Adipocyte (in vitro differentiated cells): ENCODE measurements around the gene SNPH.
"Not testable (repeated sequence)": the region's sequence is repeated elsewhere in the genome, so short reads cannot be mapped to it uniquely, and the experiment has no call there.

Experiments used
- DNase-seq: peaks from one replicate; pipeline ENCODE4 v3.0.0-alpha.2; 2015; ENCODE audit warnings: low read depth
- H3K27me3 ChIP-seq: replicated peaks from 2 replicates; pipeline ENCODE4 v1.7.0; 2013; ENCODE audit warnings: mild to moderate bottlenecking, low read length, moderate library complexity; ENCODE audit not compliant: control insufficient read depth, insufficient read depth
- H3K36me3 ChIP-seq: 2 replicates; pipeline ENCODE4 v1.7.0; 2013; ENCODE audit warnings: low read length, mild to moderate bottlenecking, moderate library complexity; ENCODE audit not compliant: control insufficient read depth, insufficient read depth, severe bottlenecking
- H3K4me1 ChIP-seq: 2 replicates; pipeline ENCODE4 v1.7.0; 2013; ENCODE audit warnings: mild to moderate bottlenecking, low read length, moderate library complexity; ENCODE audit not compliant: control insufficient read depth, insufficient read depth
- H3K4me3 ChIP-seq: 2 replicates; pipeline ENCODE4 v1.7.0; 2013; ENCODE audit warnings: mild to moderate bottlenecking, low read length, moderate library complexity
- H3K9ac ChIP-seq: 2 replicates; pipeline ENCODE4 v1.7.0; 2013; ENCODE audit warnings: mild to moderate bottlenecking, low read length, moderate library complexity
- H3K9me3 ChIP-seq: 2 replicates; pipeline ENCODE4 v1.7.0; 2013; ENCODE audit warnings: mild to moderate bottlenecking, low read length, moderate library complexity; ENCODE audit not compliant: control insufficient read depth

Gene SNPH, protein sequence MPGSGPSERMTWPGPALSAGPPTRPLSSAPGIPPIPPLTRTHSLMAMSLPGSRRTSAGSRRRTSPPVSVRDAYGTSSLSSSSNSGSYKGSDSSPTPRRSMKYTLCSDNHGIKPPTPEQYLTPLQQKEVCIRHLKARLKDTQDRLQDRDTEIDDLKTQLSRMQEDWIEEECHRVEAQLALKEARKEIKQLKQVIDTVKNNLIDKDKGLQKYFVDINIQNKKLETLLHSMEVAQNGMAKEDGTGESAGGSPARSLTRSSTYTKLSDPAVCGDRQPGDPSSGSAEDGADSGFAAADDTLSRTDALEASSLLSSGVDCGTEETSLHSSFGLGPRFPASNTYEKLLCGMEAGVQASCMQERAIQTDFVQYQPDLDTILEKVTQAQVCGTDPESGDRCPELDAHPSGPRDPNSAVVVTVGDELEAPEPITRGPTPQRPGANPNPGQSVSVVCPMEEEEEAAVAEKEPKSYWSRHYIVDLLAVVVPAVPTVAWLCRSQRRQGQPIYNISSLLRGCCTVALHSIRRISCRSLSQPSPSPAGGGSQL

DNA sequence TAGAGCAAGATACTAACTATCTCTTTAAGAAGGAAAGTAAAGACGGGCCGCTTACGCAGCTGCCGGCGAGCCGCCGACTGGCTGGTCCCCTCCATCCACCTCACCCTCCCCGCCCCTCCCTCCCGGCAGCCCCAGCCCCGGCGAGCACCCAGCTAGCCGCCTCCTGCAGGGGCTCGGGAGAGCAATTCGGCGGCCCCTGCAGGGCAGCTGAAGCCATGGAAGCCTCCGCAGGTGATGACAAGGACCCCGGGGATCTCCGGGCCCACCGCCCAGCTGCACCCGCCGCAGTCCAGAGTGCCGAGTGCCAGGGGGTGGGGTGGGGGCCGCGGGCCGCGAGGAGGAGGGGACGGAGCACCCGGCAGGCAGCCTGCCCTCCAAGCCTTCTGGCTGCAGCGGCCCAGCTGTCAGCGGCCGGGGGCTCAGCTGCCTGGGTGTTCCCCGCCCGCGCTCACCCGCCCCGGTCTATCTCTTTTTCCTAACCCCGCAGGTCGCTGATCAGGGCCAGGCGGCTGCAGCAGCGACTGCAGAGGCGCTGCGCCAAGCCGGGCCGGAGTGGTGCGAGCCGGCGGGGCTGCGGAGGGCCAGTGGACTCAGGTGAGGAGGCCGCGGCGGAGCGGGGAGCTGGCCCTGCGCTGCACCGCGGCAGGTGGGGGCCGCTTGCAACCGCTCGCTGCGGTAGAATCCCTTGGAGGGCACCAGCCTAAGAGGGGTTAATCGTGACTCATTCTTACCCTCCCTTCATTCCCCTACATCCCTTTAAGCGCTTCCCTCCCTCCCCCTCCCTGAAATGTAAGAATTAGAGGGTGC, at the start of gene SNPH:
SNPH (plus strand) TSS at position 128 of the 807 bp plus-strand sequence. CDS start 29,946 bp downstream, outside the sequence.
- H3K9me3 ChIP-seq = no peaks in the 10 kb centered on the region
- no peaks in the 10 kb centered on the region for H3K36me3 ChIP-seq
- peak; percentile 89 for DNase-seq
- H3K4me1 ChIP-seq = peaks cover 13% of the 10 kb centered on the region
- H3K9ac ChIP-seq = peak within 1 kb of the TSS; percentile 90
- no peaks in the 10 kb centered on the region for H3K27me3 ChIP-seq
- peak within 1 kb of the TSS; percentile 86 for H3K4me3 ChIP-seq

DNA sequence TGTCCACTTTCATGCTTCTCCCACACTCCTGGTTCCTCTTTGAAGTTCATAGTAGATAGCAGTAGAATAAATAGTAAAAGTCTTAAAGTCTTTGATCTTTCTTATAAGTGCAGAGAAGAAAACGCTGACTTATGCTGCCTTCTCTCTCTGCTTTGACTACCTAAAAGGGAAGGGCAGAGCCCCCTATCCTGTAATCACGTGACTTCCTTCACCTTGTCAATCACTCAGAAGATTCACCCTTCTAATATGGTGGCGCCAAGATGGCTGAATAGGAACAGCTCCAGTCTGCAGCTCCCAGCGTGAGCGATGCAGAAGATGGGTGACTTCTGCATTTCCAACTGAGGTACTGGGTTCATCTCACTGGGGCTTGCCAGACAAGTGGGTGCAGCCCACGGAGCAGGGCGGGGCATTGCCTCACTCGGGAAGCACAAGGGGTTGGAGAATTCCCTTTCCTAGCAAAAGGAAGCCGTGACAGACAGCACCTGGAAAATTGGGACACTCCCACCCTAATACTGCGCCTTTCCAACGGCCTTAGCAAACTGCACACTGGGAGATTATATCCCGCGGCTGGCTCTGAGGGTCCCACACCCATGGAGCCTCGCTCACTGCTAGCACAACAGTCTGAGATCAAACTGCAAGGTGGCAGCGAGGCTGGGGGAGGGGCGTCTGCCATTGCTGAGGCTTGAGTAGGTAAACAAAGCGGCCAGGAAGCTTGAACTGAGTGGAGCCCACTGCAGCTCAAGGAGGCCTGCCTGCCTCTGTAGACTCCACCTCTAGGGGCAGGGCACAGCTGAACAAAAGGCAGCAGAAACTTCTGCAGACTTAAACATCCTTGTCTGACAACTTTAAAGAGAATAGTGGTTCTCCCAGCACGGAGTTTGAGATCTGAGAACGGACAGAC, 49.3 kb upstream of the SNPH start:
- H3K4me3 ChIP-seq, H3K27me3 ChIP-seq, H3K4me1 ChIP-seq, H3K9ac ChIP-seq, DNase-seq, H3K9me3 ChIP-seq, H3K36me3 ChIP-seq: not testable (repeated sequence)

DNA sequence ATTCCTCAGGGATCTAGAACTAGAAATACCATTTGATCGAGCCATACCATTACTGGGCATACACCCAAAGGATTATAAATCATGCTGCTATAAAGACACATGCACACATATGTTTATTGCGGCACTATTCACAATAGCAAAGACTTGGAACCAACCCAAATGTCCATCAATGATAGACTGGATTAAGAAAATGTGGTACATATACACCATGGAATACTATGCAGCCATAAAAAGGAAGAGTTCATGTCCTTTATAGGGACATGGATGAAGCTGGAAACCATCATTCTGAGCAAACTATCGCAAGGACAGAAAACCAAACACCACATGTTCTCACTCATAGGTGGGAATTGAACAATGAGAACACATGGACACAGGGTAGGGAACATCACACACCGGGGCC, 43.3 kb upstream of the SNPH start:
- H3K27me3 ChIP-seq, H3K9ac ChIP-seq, H3K36me3 ChIP-seq, H3K9me3 ChIP-seq, H3K4me1 ChIP-seq, DNase-seq, H3K4me3 ChIP-seq: not testable (repeated sequence)

DNA sequence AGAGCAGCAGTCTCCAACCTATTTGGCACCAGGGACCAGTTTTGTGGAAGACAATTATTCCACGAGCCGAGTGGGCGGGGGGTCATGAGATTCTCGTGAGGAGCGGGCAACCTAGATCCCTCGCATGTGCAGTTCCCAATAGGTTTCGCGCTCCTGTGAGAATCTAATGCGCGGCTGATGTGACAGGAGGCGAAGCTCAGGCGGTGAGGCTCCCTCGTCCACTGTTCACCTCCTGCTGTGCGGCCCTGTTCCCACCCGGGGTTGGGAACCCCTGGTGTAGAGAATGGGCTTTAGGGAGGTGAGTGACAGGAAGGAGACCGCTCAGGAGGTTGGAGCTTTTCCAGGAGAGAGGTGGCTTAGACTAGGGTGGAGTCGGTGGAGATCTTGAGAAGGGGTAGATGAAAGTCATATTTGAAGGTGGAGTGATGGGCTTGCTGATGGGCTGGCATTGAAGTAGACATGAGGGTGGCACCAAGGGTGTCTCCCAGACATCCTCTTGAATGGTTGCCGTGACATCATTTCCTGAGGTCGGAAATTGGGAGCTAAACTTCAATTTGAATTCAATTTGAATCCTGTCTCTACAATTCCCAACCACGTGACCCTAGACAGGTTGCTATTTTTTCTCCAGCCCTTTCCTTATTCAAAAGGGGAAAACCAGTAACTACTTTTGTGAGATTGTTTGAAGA, 41.7 kb upstream of the SNPH start:
- H3K9me3 ChIP-seq = no peaks in the 10 kb centered on the region
- peaks cover 7% of the 10 kb centered on the region for H3K27me3 ChIP-seq
- no peak overlapping the region for H3K9ac ChIP-seq
- H3K36me3 ChIP-seq = no peaks in the 10 kb centered on the region
- H3K4me1 ChIP-seq = peaks cover 5% of the 10 kb centered on the region
- no peak for DNase-seq
- no peak overlapping the region for H3K4me3 ChIP-seq

DNA sequence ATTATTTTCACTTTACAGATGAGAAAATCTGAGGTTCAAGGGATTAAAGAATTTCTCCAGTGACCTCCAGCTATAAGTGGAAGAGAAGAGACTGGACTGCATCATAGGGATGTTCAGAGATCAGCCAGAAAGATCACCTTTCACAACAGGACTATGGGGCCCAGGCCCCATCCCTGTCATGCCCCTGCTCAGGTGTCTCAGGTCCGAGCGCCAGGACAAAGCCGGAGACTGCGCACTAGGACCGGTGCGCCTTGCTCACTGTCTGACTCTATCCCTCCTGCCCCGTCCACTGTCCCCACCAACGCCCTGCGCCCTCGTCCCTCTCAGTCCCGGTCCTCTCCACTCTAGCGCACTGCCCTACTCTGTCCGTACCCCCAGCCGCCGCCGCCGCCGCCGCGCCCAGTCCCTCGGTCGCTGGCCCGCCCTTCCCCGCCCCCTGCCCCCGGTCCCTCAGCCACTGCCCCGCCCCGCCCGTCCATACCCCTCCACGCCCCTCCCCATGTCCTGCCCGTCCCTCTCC, 40.8 kb upstream of the SNPH start:
- no peaks in the 10 kb centered on the region for H3K36me3 ChIP-seq
- no peaks in the 10 kb centered on the region for H3K9me3 ChIP-seq
- H3K27me3 ChIP-seq = peaks cover 7% of the 10 kb centered on the region
- peak overlapping the region; percentile 67 for H3K4me3 ChIP-seq
- no peak overlapping the region for H3K9ac ChIP-seq
- DNase-seq = no peak
- H3K4me1 ChIP-seq = peaks cover 5% of the 10 kb centered on the region

DNA sequence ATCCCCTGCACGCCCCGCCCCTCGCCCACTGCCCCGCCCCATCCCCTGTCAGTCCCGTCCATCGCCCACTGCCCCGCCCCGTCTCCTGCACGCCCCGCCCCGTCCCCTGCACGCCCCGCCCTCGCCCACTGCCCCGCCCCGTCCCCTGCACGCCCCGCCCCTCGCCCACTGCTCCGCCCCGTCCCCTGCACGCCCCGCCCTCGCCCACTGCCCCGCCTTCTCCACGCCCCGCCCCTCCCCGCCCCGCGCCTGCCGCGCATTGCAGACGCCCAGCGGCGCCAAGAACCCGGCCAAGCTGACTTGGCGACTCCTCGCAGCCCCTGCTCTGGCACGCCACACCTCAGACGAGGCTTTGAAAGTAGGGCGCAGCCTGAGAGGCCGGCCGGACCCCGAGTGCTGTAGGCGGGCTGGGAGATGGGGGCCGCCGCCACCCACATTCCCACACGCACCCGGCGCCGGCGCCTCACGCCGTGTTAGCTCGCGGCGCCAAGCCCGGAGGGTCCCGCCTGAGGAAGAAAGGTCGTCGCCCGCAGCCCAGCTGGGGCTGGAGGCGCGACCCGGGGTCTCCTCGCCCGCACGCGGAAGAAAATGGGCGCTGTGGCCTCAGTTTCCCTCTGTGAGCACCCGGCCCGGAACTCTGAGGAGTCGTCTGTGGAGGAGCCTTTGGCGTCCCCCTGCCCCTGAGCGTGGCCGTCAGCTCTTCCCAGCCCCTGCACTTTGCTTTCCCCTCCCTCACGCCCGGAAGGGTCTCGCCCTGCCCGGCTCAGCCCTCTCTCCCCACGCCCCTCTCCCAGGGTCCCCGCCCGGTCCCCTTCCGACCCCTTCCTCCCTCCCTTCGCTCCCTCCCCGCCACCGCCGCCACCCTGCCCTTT, 40.1 kb upstream of the SNPH start, which contains the start of gene RAD21L1:
RAD21L1 (plus strand) TSS at position 262 of the 872 bp plus-strand sequence. CDS start 2,410 bp downstream, outside the sequence.
- H3K27me3 ChIP-seq = peaks cover 7% of the 10 kb centered on the region
- no peaks in the 10 kb centered on the region for H3K9me3 ChIP-seq
- no peaks in the 10 kb centered on the region for H3K36me3 ChIP-seq
- peak; percentile 92 for DNase-seq
- peaks cover 5% of the 10 kb centered on the region for H3K4me1 ChIP-seq
- H3K9ac ChIP-seq = peak within 1 kb of the TSS; percentile 74
- peak within 1 kb of the TSS; percentile 83 for H3K4me3 ChIP-seq

DNA sequence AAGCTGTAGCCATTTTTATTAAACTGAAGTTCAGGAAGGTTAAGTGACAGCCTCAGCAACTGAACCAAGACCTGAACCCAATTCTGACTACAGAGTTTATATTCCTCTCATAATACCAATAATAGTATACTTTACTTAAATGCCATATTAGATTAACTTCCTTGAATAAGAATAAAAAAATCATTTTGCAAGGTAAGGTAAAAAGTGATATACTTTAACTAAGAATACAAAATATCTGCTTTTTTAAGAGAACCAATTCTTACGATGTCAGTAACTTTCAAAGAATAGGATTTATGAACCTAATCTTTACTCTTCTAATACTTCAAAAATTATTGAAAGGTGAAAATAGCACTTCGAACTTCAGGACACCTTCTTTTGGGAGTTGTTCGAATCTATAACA, 36.6 kb upstream of the SNPH start:
- peaks cover 10% of the 10 kb centered on the region for H3K27me3 ChIP-seq
- H3K36me3 ChIP-seq = no peaks in the 10 kb centered on the region
- H3K4me3 ChIP-seq = no peak overlapping the region
- no peaks in the 10 kb centered on the region for H3K9me3 ChIP-seq
- H3K4me1 ChIP-seq = peaks cover 5% of the 10 kb centered on the region
- no peak overlapping the region for H3K9ac ChIP-seq
- no peak for DNase-seq

DNA sequence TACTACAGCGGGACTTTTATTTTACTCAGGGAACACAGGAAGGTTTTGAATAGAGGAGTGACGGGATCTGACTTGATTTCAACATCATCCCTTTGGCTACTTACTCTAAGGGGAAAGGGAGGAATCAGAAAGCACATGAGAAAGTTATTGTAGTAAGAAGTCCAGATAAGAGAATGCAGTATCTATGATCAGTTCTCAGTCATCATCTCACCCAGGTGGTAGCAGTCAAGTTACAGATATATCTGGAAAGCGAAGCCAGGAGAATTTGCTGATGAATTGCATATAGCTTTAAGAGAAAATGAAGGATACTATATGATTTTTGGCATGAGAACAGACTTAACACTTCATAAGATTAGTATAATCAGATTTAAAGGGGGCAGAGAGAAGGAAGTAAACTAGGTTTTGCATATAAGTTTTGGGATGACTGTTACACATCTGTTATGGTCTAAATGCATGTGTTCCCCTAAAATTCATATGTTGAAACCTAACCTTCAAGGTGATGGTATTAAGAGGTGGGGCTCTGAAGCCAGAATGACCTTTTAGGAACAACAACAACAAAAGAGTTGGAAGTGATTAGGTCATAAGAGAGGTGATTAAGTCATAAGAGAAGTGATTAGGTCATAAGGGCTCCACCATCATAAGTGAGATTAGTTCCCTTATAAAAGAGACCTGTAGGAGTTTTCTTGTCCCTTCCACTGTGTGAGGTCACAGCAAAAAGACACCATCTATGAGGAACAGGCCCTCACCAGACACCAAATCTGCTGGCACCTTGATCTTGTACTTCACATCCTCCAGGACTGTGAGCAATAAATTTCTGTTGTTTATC, 33.6 kb upstream of the SNPH start:
- H3K4me1 ChIP-seq = no peaks in the 10 kb centered on the region
- H3K9me3 ChIP-seq = no peaks in the 10 kb centered on the region
- H3K4me3 ChIP-seq = no peak overlapping the region
- DNase-seq = no peak
- no peaks in the 10 kb centered on the region for H3K36me3 ChIP-seq
- peaks cover 4% of the 10 kb centered on the region for H3K27me3 ChIP-seq
- H3K9ac ChIP-seq = no peak overlapping the region

DNA sequence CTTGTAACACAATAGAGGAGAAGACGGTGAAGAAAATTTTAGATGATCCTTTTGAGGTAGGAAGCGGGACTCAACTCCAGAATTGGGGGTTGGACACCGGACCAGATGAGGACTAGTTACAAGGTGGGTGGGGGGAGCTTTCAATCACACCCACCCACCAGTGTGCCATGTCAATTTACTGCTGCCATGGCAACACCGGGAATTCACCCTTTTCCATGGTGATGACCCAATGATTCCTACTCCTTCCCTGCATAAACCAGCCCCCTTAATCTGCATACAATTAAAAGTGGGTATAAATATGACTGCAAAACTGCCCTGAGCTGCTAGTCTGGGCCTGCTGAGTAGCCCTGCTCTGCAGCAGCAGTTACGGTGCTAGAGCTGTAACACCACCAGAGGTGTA, 25.5 kb upstream of the SNPH start:
- H3K27me3 ChIP-seq = no peaks in the 10 kb centered on the region
- H3K4me3 ChIP-seq = no peak overlapping the region
- H3K4me1 ChIP-seq = no peaks in the 10 kb centered on the region
- no peak overlapping the region for H3K9ac ChIP-seq
- H3K9me3 ChIP-seq = no peaks in the 10 kb centered on the region
- no peaks in the 10 kb centered on the region for H3K36me3 ChIP-seq
- DNase-seq = no peak
